Trophoblast cell (in vitro differentiated cells and primary cell): ENCODE data around the gene ANXA4.
"Not testable (repeated sequence)": the region's sequence is repeated elsewhere in the genome, so short reads cannot be mapped to it uniquely, and the experiment has no call there.

Source experiments
- DNase-seq, 2 donors: peaks; one replicate each; pipeline ENCODE4 v3.0.0-alpha.2; 2016
- H2AFZ ChIP-seq: 2 replicates; pipeline ENCODE4 v1.6.1; 2013; ENCODE audit warnings: low read length, moderate library complexity, mild to moderate bottlenecking; ENCODE audit not compliant: insufficient read depth, poor library complexity
- H2AK5ac ChIP-seq: 2 replicates; pipeline ENCODE4 v1.6.1; 2013; ENCODE audit warnings: mild to moderate bottlenecking, low read length
- H2BK120ac ChIP-seq: 2 replicates; pipeline ENCODE4 v1.6.1; 2013; ENCODE audit warnings: low read length, mild to moderate bottlenecking, moderate library complexity; ENCODE audit not compliant: insufficient read depth, poor library complexity
- H2BK12ac ChIP-seq: 2 replicates; pipeline ENCODE4 v1.6.1; 2013; ENCODE audit warnings: mild to moderate bottlenecking, low read length, moderate library complexity
- H2BK5ac ChIP-seq: 2 replicates; pipeline ENCODE4 v1.6.1; 2013; ENCODE audit warnings: low read length, low read depth, moderate library complexity, mild to moderate bottlenecking; ENCODE audit not compliant: poor library complexity
- H3K14ac ChIP-seq: 2 replicates; pipeline ENCODE4 v1.6.1; 2013; ENCODE audit warnings: mild to moderate bottlenecking, low read length
- H3K18ac ChIP-seq: 2 replicates; pipeline ENCODE4 v1.6.1; 2013; ENCODE audit warnings: mild to moderate bottlenecking, low read length
- H3K23ac ChIP-seq: 2 replicates; pipeline ENCODE4 v1.6.1; 2013; ENCODE audit warnings: low read length
- H3K27ac ChIP-seq: 2 replicates; pipeline ENCODE4 v1.5.1; 2013; ENCODE audit warnings: low read depth, mild to moderate bottlenecking, inconsistent platforms, low read length, moderate library complexity
- H3K27me3 ChIP-seq: 2 replicates; pipeline ENCODE4 v1.6.1; 2013; ENCODE audit warnings: inconsistent platforms, mild to moderate bottlenecking, low read length, moderate library complexity; ENCODE audit not compliant: insufficient read depth
- H3K36me3 ChIP-seq, 2 experiments: 1 replicate in 1 of 2; 2 replicates in 1 of 2; pipeline ENCODE4 v1.6.1; 2013; ENCODE audit warnings: low read length in 2 of 2, mild to moderate bottlenecking in 2 of 2, moderate library complexity in 1 of 2; ENCODE audit not compliant: insufficient read depth in 2 of 2, control insufficient read depth in 1 of 2
- H3K4ac ChIP-seq: 2 replicates; pipeline ENCODE4 v1.6.1; 2013; ENCODE audit warnings: low read depth, mild to moderate bottlenecking, low read length, moderate library complexity
- H3K4me1 ChIP-seq, 2 experiments: 1 replicate in 1 of 2; 2 replicates in 1 of 2; pipeline ENCODE4 v1.6.1; 2013; ENCODE audit warnings: low read length in 2 of 2, mild to moderate bottlenecking in 2 of 2, moderate library complexity in 1 of 2; ENCODE audit not compliant: insufficient read depth in 2 of 2, control insufficient read depth in 1 of 2
- H3K4me2 ChIP-seq: 2 replicates; pipeline ENCODE4 v1.6.1; 2013; ENCODE audit warnings: inconsistent platforms, mild to moderate bottlenecking, low read length, moderate library complexity
- H3K4me3 ChIP-seq: 2 replicates; pipeline ENCODE4 v1.5.1; 2013; ENCODE audit warnings: mild to moderate bottlenecking, low read depth, low read length, inconsistent platforms
- H3K79me1 ChIP-seq: one replicate; pipeline ENCODE4 v1.6.1; 2013; ENCODE audit warnings: low read length
- H3K79me2 ChIP-seq: 2 replicates; pipeline ENCODE4 v1.6.1; 2013; ENCODE audit warnings: low read length, mild to moderate bottlenecking; ENCODE audit not compliant: control insufficient read depth, insufficient read depth, poor library complexity
- H3K9ac ChIP-seq: 2 replicates; pipeline ENCODE4 v1.6.1; 2013; ENCODE audit warnings: mild to moderate bottlenecking, low read length
- H3K9me3 ChIP-seq: 2 replicates; pipeline ENCODE4 v1.6.1; 2013; ENCODE audit warnings: low read depth, mild to moderate bottlenecking, control low read depth, inconsistent platforms, low read length; ENCODE audit not compliant: insufficient read depth
- H4K12ac ChIP-seq: 2 replicates; pipeline ENCODE4 v1.6.1; 2013; ENCODE audit warnings: low read depth, mild to moderate bottlenecking, low read length, moderate library complexity
- H4K8ac ChIP-seq: 2 replicates; pipeline ENCODE4 v1.6.1; 2013; ENCODE audit warnings: low read depth, mild to moderate bottlenecking, low read length, moderate library complexity
- H4K91ac ChIP-seq: one replicate; pipeline ENCODE4 v1.6.1; 2013; ENCODE audit warnings: low read depth, mild to moderate bottlenecking, low read length, moderate library complexity
- WGBS: extraction: QIAGEN DNeasy Blood & Tissue Kit; methylation state at CpG from one replicate; pipeline ENCODE4 v1.1.7; 2013; ENCODE audit warnings: missing lambda C conversion rate; ENCODE audit not compliant: insufficient read length, insufficient coverage; ENCODE audit errors: extremely low coverage; 5-methylcytosine and 5-hydroxymethylcytosine counted together

ANXA4 gene

DNA sequence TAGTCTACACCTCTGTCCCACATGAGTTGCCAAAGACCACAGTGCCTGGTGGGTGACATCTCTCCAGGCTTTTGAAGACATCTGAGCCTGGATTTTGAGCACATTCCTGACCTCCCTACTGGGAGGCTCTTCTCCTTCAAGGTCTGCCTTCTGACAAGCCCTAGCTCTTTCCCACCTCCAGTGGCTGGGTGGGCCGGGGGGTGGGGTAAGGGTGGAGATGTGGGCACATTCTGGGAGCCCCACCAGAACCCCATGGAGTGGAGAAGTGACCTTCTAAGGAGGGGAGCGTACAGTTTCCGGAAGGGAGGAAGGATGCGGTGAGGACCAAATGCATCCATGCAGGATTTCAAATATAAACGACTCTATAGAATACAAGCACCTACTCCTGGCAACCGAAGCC is 27.9 kb upstream of the ANXA4 start:
- Histone ChIP-seq H3K27ac (no peak overlapping the region), H2BK12ac (peak overlapping the region; percentile 37), H3K4me1 (peaks cover 6 to 18% of the 10 kb centered on the region in 2 experiments), H4K91ac (no peak overlapping the region), H3K4me3 (no peak overlapping the region), H3K4me2 (no peak overlapping the region), H3K14ac (no peak overlapping the region), H4K8ac (no peak overlapping the region), H3K79me1 (no peaks in the 10 kb centered on the region), H3K36me3 (no peaks in the 10 kb centered on the region), H2AFZ (no peak overlapping the region), H2BK5ac (no peak overlapping the region), H3K79me2 (peaks cover 2% of the 10 kb centered on the region), H3K9ac (no peak overlapping the region), H4K12ac (no peak overlapping the region), H3K4ac (no peak overlapping the region), H3K27me3 (no peaks in the 10 kb centered on the region), H3K23ac (no peak overlapping the region), H3K18ac (no peak overlapping the region), H2BK120ac (no peak overlapping the region), H3K9me3 (peaks cover 3% of the 10 kb centered on the region), H2AK5ac (no peak overlapping the region)
- no peak for DNase-seq
- WGBS = no CpG with 5 or more reads among the region's 6 CpGs

DNA sequence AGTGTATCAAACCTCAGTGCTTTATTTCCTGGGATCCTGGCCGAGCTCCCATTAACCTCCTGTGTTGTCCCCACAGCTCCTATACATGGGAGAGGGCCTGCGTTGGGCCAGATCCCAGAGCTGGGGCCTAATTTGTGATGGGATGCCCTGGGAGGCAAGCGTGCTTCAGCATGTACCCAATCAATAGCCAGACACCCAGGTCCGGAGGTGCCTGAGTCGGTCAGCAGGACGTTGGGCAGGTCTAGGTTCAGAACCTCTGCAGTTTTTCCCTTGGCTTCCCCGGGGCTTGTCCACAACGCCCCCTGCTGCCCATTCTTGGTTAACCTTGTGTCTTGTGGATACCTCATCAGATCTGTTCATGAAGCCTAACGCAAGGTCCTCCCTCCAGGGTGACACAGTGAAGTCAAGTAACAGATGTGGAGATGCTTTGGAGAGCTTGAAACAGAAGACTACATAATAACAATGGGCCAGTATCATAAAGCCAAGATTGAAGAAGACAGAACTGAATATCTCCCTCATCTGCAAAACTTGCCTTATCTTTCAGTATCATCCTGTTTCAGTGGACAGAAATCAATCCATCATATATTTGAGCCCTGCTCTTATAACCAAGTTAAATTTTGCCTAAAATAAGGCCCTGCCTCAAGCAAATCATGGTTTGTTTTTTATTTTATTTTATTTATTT is 27.3 kb upstream of the ANXA4 start:
- not testable (repeated sequence) for H4K8ac ChIP-seq, H2AFZ ChIP-seq, H3K23ac ChIP-seq, H2AK5ac ChIP-seq, H3K4me2 ChIP-seq, H2BK12ac ChIP-seq, H3K79me2 ChIP-seq, H4K91ac ChIP-seq, H3K9ac ChIP-seq, H3K4me3 ChIP-seq, H3K27me3 ChIP-seq, H2BK5ac ChIP-seq, H3K27ac ChIP-seq, H3K9me3 ChIP-seq, H3K18ac ChIP-seq, H3K4ac ChIP-seq, H3K79me1 ChIP-seq, H3K14ac ChIP-seq, H3K36me3 ChIP-seq, H4K12ac ChIP-seq, H2BK120ac ChIP-seq
- peak; percentile 87 to 97 for DNase-seq
- WGBS = no CpG with 5 or more reads among the region's 9 CpGs
- peaks cover 6 to 18% of the 10 kb centered on the region in 2 experiments for H3K4me1 ChIP-seq

DNA sequence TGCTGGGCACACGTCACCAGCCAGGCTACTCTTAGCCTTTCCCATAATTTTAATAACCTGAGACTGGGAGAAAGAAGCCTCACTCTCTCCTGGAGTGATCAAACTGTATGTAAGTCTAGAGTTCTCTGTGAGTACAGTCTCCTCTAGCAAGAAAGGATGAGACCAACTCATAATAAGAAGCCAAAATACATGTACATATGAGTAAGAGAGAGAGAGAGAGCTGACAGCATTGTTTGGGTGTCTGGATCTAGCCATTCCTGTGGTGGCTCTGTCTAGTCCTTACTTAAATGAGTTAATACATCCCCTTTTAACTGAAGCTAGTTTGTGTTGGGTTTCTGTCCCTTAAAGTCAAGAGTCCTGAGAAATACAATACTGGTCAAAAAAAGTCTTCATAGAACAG is 26.0 kb upstream of the ANXA4 start:
- no peak overlapping the region for H3K18ac ChIP-seq
- H4K12ac ChIP-seq = no peak overlapping the region
- H3K9ac ChIP-seq = no peak overlapping the region
- H3K14ac ChIP-seq = no peak overlapping the region
- peaks cover 6 to 18% of the 10 kb centered on the region in 2 experiments for H3K4me1 ChIP-seq
- no peak overlapping the region for H2BK5ac ChIP-seq
- H4K8ac ChIP-seq = no peak overlapping the region
- peaks cover 3% of the 10 kb centered on the region for H3K9me3 ChIP-seq
- no CpG with 5 or more reads among the region's 1 CpG for WGBS
- peaks cover 2% of the 10 kb centered on the region for H3K79me2 ChIP-seq
- H3K4me3 ChIP-seq = no peak overlapping the region
- no peaks in the 10 kb centered on the region for H3K36me3 ChIP-seq
- H3K4me2 ChIP-seq = no peak overlapping the region
- no peak overlapping the region for H2BK12ac ChIP-seq
- no peaks in the 10 kb centered on the region for H3K79me1 ChIP-seq
- DNase-seq = no peak
- no peak overlapping the region for H4K91ac ChIP-seq
- H2BK120ac ChIP-seq = no peak overlapping the region
- no peak overlapping the region for H2AK5ac ChIP-seq
- H3K4ac ChIP-seq = no peak overlapping the region
- H3K27ac ChIP-seq = no peak overlapping the region
- no peaks in the 10 kb centered on the region for H3K27me3 ChIP-seq
- H2AFZ ChIP-seq = no peak overlapping the region
- no peak overlapping the region for H3K23ac ChIP-seq

DNA sequence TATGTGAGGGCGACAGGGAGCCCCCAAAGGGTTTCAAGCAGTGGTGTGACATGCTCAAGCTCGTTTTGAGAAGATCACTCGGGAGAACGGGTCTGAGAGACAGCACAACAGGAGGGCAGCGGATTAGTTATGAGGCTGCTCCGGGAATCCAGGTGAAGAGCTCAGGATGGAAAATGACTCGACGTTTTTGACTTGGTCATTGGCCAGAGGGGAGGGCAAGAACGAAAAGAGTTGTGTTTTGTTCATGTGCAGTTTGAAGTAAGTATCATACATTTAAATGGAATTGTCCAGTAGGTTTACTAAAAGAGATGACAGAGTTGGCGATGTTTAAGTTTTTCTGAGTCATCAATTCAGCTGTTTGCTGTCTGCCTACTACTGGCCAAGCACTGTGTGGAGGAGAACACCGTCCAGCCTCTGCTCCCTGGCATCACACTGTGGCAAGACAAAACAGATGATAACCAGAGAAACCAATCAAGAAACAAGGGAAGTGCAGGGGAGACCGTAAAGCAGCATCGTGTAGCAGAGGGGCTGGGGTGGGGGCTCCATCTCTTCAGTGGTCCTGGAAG is 25.3 kb upstream of the ANXA4 start:
- WGBS = no CpG with 5 or more reads among the region's 13 CpGs

More for the DNA sequence above, 25.3 kb upstream of the ANXA4 start:
- Histone ChIP-seq H3K9ac (no peak overlapping the region), H3K18ac (no peak overlapping the region), H3K14ac (peak overlapping the region; percentile 30), H2BK12ac (peak overlapping the region; percentile 42), H3K36me3 (no peaks in the 10 kb centered on the region), H3K27ac (no peak overlapping the region), H3K4me2 (no peak overlapping the region), H3K4me1 (peaks cover 6 to 18% of the 10 kb centered on the region in 2 experiments), H3K4me3 (no peak overlapping the region), H4K91ac (peak overlapping the region; percentile 62), H2AFZ (no peak overlapping the region), H2AK5ac (peak overlapping the region; percentile 21), H3K9me3 (peaks cover 3% of the 10 kb centered on the region), H3K27me3 (no peaks in the 10 kb centered on the region), H4K12ac (no peak overlapping the region), H3K79me2 (peaks cover 2% of the 10 kb centered on the region), H4K8ac (no peak overlapping the region), H3K79me1 (no peaks in the 10 kb centered on the region), H3K4ac (peak overlapping the region; percentile 12), H2BK5ac (no peak overlapping the region), H3K23ac (no peak overlapping the region), H2BK120ac (no peak overlapping the region)
- DNase-seq = no peak
